ENCODE data around the gene EBF3.

GRCh38 chr10:129970465-129971364 lies 6.6 kb upstream of the EBF3 start:
- no peak for TF ChIP-seq CTCF (conservative IDR thresholded peaks at IDR 0.05)
- TF ChIP-seq EZH2 (IDR thresholded peaks at IDR 0.05; ENCODE audit: low read depth): no peak

Data from PC-9 (cell line).